ENCODE measurements around the gene KHSRP. TPM values are rescaled to one million over a fixed set of nuclear protein-coding genes. Genes with fewer than 3 reads are reported as not detected.

Gene KHSRP
- total RNA-seq, 4 donors from 2014 or later = 79.5 to 147 (median 119) TPM

DNA sequence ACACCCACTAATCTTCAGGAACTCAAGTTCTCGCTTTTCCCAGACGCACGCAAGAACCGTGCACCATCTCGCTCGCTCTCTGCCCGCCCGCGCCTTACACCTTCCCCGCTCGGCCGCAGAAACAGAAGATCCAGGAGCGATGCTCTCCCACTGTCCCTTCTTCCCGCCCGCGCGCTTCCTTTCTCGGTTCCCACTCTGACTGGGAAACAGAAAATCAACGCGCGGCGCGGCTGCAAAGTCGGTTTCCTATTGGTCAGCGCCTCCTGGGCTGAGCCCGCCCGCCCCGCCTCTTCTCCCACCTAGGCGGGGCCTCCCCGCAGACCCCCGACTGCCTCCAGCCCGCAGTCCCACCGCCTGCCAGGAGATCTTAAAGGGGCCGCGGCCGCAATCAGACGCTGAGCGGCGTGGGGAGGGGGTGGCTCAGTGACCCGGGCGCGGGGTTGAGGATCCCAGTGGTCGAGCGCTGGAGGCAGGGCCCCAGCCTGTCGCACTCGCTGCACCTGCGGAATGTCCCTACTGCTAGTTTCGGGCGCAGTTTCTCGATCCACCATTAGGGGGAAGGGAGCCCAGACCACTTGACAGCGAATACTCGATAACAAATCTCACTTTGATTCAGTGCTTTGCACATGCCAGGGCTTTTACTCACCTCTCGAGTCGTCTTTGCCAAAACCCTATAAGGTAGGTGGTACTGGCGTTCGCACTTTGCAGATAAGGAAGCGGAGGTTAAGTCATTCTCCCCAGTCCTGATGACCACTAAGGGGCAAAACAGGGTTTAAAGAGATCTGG, 35.7 kb upstream of the KHSRP start:
- Histone ChIP-seq H3K27ac (peak overlapping the region; percentile 53 to 85 (median 72)), H3K4me1 (peaks cover 0 to 32% (median 11%) of the 10 kb centered on the region in 4 donors)
- TF ChIP-seq, protein P1, sequence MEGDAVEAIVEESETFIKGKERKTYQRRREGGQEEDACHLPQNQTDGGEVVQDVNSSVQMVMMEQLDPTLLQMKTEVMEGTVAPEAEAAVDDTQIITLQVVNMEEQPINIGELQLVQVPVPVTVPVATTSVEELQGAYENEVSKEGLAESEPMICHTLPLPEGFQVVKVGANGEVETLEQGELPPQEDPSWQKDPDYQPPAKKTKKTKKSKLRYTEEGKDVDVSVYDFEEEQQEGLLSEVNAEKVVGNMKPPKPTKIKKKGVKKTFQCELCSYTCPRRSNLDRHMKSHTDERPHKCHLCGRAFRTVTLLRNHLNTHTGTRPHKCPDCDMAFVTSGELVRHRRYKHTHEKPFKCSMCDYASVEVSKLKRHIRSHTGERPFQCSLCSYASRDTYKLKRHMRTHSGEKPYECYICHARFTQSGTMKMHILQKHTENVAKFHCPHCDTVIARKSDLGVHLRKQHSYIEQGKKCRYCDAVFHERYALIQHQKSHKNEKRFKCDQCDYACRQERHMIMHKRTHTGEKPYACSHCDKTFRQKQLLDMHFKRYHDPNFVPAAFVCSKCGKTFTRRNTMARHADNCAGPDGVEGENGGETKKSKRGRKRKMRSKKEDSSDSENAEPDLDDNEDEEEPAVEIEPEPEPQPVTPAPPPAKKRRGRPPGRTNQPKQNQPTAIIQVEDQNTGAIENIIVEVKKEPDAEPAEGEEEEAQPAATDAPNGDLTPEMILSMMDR (IDR thresholded peaks at IDR 0.05) = peak; percentile 49 to 76 (median 56)
- no peak for TF ChIP-seq POLR2A (IDR thresholded peaks at IDR 0.05)
- peak; percentile 31 to 54 for TF ChIP-seq EP300 (IDR thresholded peaks at IDR 0.05)

DNA sequence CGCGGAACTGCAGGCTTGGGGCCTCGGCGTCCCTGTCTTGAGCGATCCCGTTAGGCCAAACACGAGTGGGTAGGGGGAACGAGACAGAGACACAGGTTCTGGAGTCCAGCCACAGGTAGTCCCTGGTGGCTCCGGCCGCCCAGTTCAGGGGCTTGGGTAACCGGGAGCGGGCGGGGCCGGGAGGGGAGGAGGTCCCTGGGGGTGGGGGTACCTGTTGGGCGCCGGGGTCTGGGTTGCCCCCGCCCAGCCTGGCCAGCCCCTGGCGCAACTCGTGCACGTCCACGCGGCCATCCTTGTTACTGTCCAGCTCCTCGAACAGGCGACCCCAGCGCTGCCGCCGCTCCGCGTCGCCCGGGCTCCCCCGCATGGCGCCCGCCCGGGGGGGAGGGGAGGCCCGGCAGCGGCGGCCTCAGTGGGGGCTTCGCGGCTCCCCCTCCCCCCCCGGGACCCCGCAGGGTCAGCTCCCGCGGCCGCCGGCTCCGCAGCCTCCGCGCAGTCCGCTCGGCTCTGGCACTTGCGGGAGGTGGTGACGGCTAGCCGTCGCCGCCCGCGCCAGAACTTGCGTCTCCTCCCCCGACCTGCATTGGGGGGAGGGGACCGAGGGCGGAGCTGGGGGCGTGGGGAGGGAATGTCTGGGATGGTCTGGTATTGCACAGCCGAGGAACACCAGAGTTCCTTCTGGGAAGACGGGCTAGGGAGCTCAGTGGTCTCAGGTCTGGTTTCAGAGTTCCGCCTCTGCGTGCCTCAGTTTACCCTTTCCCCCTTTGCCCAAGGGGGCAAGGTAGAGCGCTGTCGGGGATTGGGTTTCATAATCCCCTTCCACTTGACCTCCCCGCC, 34.9 kb upstream of the KHSRP start, which contains the start of gene SLC25A23:
TSS of gene SLC25A23 (minus strand) at position 531 of the 837 bp plus-strand sequence. CDS start at position 367, 164 bp downstream.
- TF ChIP-seq POLR2A (IDR thresholded peaks at IDR 0.05) (no peak), EP300 (IDR thresholded peaks at IDR 0.05) (no peak)
- TF ChIP-seq, protein P1 (IDR thresholded peaks at IDR 0.05) = no peak
- Histone ChIP-seq H3K9me3 (peaks cover 0 to 11% (median 0%) of the 10 kb centered on the region in 4 donors), H3K36me3 (peaks cover 0 to 35% (median 1%) of the 10 kb centered on the region in 3 donors), H3K27me3 (peaks cover 0 to 17% of the 10 kb centered on the region in 2 donors), H3K27ac (peak within 1 kb of the TSS; percentile 53 to 85 (median 72)), H3K4me3 (peak within 1 kb of the TSS; percentile 53 to 87 (median 86)), H3K4me1 (peaks cover 0 to 32% (median 11%) of the 10 kb centered on the region in 4 donors)
- peak; percentile 32 to 44 for DNase-seq (ENCODE audit: low spot score in 2 of 2)
- WGBS, 2 donors = 0 to 1% methylated on average over 30 to 53 of the region's 70 CpGs

More for the DNA sequence above, 35.7 kb upstream of the KHSRP start:
- peak; percentile 92 to 96 for DNase-seq (ENCODE audit: low spot score in 2 of 2)
- peaks cover 0 to 27% (median 0%) of the 10 kb centered on the region in 3 donors for H3K36me3 ChIP-seq
- 1% methylated on average over 41 to 56 of the region's 57 CpGs for WGBS, 2 donors
- peak overlapping the region; percentile 53 to 87 (median 86) for H3K4me3 ChIP-seq
- peaks cover 0 to 3% (median 0%) of the 10 kb centered on the region in 4 donors for H3K9me3 ChIP-seq
- peaks cover 0 to 25% of the 10 kb centered on the region in 2 donors for H3K27me3 ChIP-seq

DNA sequence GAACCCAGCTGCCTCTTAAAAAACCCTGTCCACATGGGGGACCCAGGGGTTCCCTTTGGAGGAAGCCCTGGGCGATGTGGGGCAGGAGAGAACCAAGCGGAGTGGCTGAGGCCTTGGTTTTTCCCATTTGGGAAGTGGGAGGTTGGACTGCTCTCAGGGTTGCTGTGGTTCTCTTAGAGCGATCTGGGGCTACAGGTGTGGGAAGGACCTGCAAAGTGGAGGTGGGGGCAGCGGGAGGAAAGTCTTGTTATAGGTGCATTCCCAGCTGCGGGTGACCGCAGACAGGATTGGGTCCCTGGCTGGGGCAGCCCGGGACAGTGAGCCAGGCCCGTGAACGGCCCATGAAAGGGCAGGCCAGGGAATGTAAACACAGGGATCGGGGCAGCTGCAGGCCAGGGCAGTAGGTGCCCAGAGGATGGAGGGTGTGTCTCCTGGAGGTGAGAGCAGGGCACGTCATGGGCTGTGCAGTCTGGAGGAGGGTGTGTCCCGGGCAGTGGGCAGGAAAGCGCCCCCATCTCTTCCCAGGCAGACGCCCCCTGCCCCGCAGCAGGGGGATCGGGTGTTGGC, 34.2 kb upstream of the KHSRP start:
- WGBS, 2 donors = 41 to 43% methylated on average over 13 to 15 of the region's 16 CpGs
- peaks cover 0 to 25% (median 10%) of the 10 kb centered on the region in 4 donors for H3K4me1 ChIP-seq
- TF ChIP-seq POLR2A (IDR thresholded peaks at IDR 0.05) (no peak), EP300 (IDR thresholded peaks at IDR 0.05) (no peak)
- TF ChIP-seq, protein P1 (IDR thresholded peaks at IDR 0.05) = no peak
- H3K36me3 ChIP-seq = peaks cover 3 to 42% (median 8%) of the 10 kb centered on the region in 3 donors
- H3K27me3 ChIP-seq = peaks cover 0 to 10% of the 10 kb centered on the region in 2 donors
- peak overlapping the region; percentile 31 to 85 (median 72) for H3K27ac ChIP-seq
- H3K4me3 ChIP-seq = peak overlapping the region; percentile 53 to 87 (median 86)
- no peak for DNase-seq (ENCODE audit: low spot score in 2 of 2)
- H3K9me3 ChIP-seq = peaks cover 0 to 18% (median 0%) of the 10 kb centered on the region in 4 donors

DNA sequence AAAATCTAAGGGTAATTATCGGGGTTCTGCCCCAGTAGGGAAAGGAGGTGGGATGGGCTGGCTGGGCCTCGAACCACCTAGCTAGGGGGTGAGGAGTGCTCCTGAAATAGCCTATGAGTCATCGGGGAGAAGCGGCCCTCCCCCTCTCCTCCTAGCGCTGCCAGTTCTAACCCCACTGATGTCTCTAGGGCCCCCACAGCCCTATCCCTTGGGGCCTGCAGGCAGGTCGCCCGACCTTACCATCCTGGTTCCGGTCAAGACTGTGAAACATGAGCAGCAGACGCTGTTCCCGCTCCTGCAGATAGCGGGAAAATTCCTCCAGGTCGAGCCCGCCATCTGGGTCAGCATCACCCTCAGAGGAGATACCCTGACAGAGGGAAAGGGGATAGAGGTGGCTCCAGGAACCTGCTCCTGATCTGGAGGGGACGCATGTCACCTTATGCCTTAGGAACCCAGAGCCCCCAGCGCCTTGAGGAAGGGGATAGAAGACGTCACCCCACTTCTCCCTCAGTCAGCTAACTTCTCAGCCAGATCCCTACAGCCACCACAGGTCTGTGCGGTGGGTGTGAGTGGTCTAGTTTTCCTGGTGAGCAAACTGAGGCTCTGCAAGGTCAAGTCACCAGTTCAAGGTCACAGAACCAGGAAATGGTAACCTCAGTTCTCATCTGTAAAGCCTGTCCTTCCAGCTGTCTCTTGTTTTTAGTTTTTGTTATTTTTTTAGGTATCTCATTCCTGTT, 33.5 kb upstream of the KHSRP start:
- H3K4me1 ChIP-seq = peaks cover 0 to 24% (median 10%) of the 10 kb centered on the region in 4 donors
- H3K4me3 ChIP-seq = peak overlapping the region in 1 of 4 donors; percentile 86
- DNase-seq (ENCODE audit: low spot score in 2 of 2) = no peak
- peak overlapping the region in 2 of 4 donors; percentile 31 to 85 for H3K27ac ChIP-seq
- WGBS, 2 donors = 84 to 85% methylated on average over 17 of the region's 17 CpGs
- TF ChIP-seq, protein P1 (IDR thresholded peaks at IDR 0.05) = no peak
- TF ChIP-seq EP300 (IDR thresholded peaks at IDR 0.05) (no peak), POLR2A (IDR thresholded peaks at IDR 0.05) (no peak)
- peaks cover 3 to 49% (median 9%) of the 10 kb centered on the region in 3 donors for H3K36me3 ChIP-seq
- peaks cover 0 to 3% of the 10 kb centered on the region in 2 donors for H3K27me3 ChIP-seq
- H3K9me3 ChIP-seq = peaks cover 0 to 24% (median 0%) of the 10 kb centered on the region in 4 donors

Data from tibial nerve (tissue), 4 donors.